Measurements from ENCODE around the gene SYNPO. TPM values are rescaled to one million over a fixed set of nuclear protein-coding genes. Genes with fewer than 3 reads are reported as not detected.
A peak's percentile ranks its signal among the peaks of the same experiment; 100 is the strongest.

The SYNPO gene
- total RNA-seq, result 100 to 1,000 TPM; 503 to 769 TPM
- long read RNA-seq, full-length matches to known transcripts, result 1 of 1,043 reads
- long read RNA-seq, partial matches to known transcripts, result 1,029 of 1,043 reads
- long read RNA-seq, other reads (novel, unspliced or antisense), result 13 of 1,043 reads

GRCh38 chr5:150640311-150641005, at the start of gene SYNPO:
SYNPO (plus strand) TSS chr5:150640660; CDS start chr5:150648276, 7,616 bp downstream.
- intact Hi-C loops (cut with DNase I), result loop anchor here in 1 of 2 donors (2.0 kb wide), 1 partner anchor 22 kb away; no protein-coding TSS in a partner anchor
- ATAC-seq (peak; percentile 62 to 74), DNase-seq (peak; percentile 86)

- DNase-seq (peak; percentile 77), ATAC-seq (peak; percentile 58 to 67)
- intact Hi-C loops (cut with DNase I), result loop anchor here in 1 of 2 donors (2.0 kb wide), 1 partner anchor 66 kb away; no protein-coding TSS in a partner anchor
Measured at GRCh38 chr5:150590979-150591695, 49.3 kb upstream of the SYNPO start.

- ATAC-seq (peak; percentile 0 to 26), DNase-seq (peak; percentile 73)
- intact Hi-C loops (cut with DNase I), result no loop called here
Measured at GRCh38 chr5:150593593-150593992, 46.9 kb upstream of the SYNPO start.

- DNase-seq, result peak; percentile 42
- peak; percentile 33 to 36 for ATAC-seq
- intact Hi-C loops (cut with DNase I), result no loop called here
Measured at GRCh38 chr5:150593996-150594395, 46.5 kb upstream of the SYNPO start.

- intact Hi-C loops (cut with DNase I), result no loop called here
- peak; percentile 20 to 23 for ATAC-seq
- DNase-seq, result peak; percentile 77
Measured at GRCh38 chr5:150595466-150596031, 44.9 kb upstream of the SYNPO start.

- ATAC-seq (no peak), DNase-seq (no peak)
- intact Hi-C loops (cut with DNase I), result no loop called here
Measured at GRCh38 chr5:150596313-150596712, 44.1 kb upstream of the SYNPO start.

GRCh38 chr5:150596826-150597225, 43.6 kb upstream of the SYNPO start:
- no peak for ATAC-seq
- intact Hi-C loops (cut with DNase I), result no loop called here
- peak; percentile 7 for DNase-seq

- intact Hi-C loops (cut with DNase I), result no loop called here
- DNase-seq, result peak; percentile 13
- no peak for ATAC-seq
Measured at GRCh38 chr5:150598006-150598405, 42.5 kb upstream of the SYNPO start.

- intact Hi-C loops (cut with DNase I), result no loop called here
- no peak for ATAC-seq
- peak; percentile 20 for DNase-seq
Measured at GRCh38 chr5:150598821-150599273, 41.6 kb upstream of the SYNPO start.

- peak; percentile 13 for DNase-seq
- no peak for ATAC-seq
- intact Hi-C loops (cut with DNase I), result no loop called here
Measured at GRCh38 chr5:150599281-150599680, 41.2 kb upstream of the SYNPO start.

GRCh38 chr5:150599917-150600511, 40.4 kb upstream of the SYNPO start:
- ATAC-seq (peak; percentile 67 to 71), DNase-seq (peak; percentile 92)
- intact Hi-C loops (cut with DNase I), result no loop called here

- peak; percentile 35 to 37 for ATAC-seq
- DNase-seq, result peak; percentile 32
- intact Hi-C loops (cut with DNase I), result no loop called here
Measured at GRCh38 chr5:150600616-150601490, 39.6 kb upstream of the SYNPO start.

GRCh38 chr5:150601491-150602345, 38.7 kb upstream of the SYNPO start:
- intact Hi-C loops (cut with DNase I), result no loop called here
- DNase-seq, result peak; percentile 13
- ATAC-seq, result no peak

- ATAC-seq (peak; percentile 32 to 54), DNase-seq (peak; percentile 66)
- intact Hi-C loops (cut with DNase I), result no loop called here
Measured at GRCh38 chr5:150603052-150603451, 37.4 kb upstream of the SYNPO start.

GRCh38 chr5:150603491-150603890, 37.0 kb upstream of the SYNPO start:
- intact Hi-C loops (cut with DNase I), result no loop called here
- DNase-seq (peak; percentile 11), ATAC-seq (no peak)

- intact Hi-C loops (cut with DNase I), result no loop called here
- DNase-seq (peak; percentile 20), ATAC-seq (peak in 1 of 2 donors; percentile 17)
Measured at GRCh38 chr5:150604010-150604409, 36.5 kb upstream of the SYNPO start.

GRCh38 chr5:150604894-150605440, 35.5 kb upstream of the SYNPO start:
- intact Hi-C loops (cut with DNase I), result no loop called here
- ATAC-seq (no peak), DNase-seq (peak; percentile 6)
